GM19043 (cell line): Measurements from ENCODE around the gene LMBRD2.

Experiments
- ATAC-seq: cut with Tn5 transposase; IDR thresholded peaks from one replicate; pipeline ENCODE4 v1.9.1; 2021; ENCODE audit warnings: low read depth; ENCODE audit not compliant: unreplicated experiment

LMBRD2 gene

DNA sequence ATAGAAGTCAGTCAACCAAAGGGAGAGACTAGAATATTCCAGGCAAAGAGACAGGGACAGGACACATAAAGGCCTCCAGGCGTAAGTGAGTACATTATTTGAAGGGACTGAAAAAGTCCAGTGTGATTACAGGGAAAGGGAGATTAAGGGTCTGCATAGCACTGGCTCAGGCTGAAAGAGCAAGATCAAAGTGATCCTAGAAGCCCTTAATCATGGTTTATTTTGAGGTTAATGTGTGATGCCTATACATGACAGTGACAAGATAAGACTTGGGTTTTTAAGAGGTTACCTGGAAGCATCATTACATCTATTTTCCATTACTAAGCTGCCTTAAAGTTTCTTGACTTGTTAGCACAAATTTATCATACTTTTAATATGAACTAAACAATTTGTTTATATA lies 25.8 kb downstream of the LMBRD2 start:
- ATAC-seq, result no peak

DNA sequence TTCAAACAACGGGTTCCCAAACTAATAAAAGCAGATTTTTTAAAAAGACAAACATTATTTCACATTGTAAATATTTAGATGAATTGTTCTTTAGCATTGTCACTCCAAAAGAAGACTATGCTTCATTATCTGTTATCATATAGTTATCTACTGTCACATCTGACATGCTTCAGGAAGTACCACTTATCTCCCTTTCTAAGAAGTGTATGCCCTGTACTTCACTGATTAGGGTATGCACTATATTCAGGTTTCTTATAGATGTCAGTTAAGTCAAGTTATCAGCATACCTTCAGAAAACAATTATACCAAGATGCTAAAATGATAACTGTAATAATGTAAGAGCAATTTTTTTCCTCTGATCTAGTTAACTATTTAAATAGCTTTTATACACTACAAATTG lies 40.4 kb downstream of the LMBRD2 start:
- ATAC-seq, result no peak

DNA sequence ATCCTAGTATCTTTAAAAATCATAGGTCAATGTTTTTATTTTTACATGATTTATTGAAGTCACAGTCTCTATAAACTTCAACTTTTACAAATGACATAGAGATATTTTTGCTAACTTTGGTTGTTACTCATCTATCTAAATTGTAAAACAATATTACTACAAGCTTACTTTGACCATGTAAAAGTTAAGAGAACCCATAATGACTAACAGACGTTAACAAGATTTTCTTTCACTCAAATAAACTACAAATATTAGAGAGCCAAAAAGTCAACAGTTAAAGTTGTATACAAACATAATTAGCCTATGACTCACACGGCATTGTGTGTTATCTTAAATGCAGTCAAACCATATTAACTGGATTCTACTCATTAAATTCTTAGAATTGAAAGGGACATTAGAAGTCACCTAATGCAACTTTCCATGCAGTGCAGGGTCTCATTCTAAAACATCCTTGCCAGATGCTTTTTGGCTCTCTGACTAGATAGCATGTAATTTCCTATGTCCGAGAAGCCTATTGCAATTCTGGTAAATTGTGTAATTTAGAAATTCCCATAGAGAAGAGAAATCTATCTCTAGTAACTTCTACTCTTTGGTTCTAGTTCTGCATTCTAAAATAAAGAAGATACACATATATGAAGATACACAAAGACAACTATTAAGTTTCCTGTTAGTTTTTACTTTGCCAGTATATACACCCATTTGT lies 42.8 kb downstream of the LMBRD2 start:
- no peak for ATAC-seq

DNA sequence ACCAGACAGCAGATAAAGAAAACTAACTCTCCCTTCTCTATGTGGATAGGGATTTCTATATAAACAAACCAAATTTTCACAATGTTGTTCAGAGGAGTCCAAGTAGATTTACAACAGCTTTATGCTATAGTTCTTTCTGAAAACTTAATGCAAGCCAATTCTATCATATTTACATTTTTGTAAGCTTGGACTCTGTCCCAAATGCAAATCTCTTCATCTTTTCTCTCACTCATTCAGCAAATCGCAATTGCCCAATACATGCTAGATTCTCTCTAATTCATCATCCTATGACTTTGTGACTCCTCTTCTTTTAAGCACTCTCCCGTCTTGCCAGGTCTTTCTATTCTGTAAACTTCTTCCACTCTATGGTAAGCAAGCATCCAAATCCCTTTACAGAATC lies 45.9 kb downstream of the LMBRD2 start:
- ATAC-seq, result no peak

DNA sequence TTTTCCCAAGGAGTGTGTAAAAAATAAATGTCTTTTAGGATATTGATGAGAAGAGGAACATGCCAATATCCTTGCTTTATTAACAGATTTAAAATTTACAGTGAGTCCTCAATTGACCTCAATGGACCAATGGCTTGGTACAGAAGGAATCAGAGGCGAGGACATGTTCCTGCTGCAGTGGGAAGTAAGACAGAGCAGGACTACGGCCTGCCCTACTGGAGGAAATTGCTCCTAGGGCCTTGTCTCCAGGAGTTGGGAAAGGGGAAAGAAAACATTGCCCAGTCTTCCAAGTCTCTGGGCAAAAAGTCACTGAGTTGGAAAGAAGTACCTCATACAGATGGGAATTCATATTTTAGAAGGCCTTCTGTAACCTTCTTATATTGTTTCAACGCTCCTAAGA lies 51.9 kb downstream of the LMBRD2 start:
- ATAC-seq, result no peak

DNA sequence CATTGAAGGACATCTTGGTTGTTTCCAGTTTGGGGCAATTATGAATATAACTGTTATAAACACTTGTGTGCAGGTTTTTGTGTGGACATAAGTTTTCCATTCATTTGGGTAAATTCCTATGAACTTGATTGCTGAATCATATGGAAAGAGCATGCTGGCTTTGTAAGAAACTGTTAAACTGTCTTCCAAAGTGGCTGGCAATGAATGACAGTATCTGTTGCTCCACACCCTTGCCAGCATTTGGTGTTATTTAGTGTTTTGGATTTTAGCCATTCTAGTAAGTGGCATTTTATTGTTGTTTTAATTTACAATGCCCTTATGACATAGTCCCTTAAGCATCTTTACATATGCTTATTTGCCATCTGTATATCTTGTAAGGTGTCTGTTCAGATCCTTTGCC lies 55.2 kb downstream of the LMBRD2 start:
- ATAC-seq, result no peak

DNA sequence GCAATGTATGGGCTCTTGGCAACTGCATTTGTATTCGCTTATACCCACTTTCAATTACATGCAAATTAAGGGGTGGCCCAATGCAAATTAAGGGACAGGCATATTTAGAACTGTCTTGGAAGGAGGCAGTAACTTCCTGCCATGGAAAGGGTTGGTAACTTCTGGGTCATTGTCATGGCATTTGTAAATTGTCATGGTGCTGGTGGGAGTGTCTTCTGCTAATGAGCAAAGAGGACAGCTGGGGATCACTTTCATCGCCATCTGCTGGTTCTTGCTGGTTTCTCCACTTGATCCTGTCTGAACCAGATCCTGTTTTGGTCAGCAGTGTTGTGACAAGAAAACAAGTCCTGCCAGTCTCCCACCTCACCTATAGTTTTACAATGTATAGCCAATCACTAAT lies 61.7 kb downstream of the LMBRD2 start:
- ATAC-seq, result peak; percentile 70

DNA sequence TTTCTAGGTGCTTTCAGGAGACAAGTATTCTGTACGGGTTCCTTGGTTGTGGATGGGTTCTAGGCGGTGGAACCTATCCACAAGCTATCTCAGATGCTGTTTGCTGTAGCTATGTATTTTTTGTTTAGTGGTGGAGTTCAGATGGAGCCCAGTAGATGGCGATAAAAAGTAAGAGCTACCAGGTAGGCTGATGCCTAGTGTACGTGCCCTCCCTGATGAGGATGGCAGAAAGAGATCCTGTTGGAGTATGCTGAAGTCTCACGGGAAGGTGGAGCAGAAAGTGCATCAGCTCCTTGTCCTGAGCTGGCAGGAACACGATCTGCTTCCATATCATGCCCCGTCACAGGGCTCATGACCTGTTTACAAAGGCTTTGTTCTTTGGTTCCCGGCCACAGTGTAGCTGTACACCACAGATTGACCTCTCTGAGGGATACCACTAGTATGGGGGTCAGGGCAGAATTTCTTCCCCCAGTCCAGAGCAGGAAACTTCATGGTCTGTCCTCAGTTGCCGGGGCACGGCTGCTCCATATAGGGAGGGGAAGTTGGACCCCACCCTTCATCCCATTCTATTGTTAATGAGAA lies 72.4 kb downstream of the LMBRD2 start:
- peak; percentile 93 for ATAC-seq

DNA sequence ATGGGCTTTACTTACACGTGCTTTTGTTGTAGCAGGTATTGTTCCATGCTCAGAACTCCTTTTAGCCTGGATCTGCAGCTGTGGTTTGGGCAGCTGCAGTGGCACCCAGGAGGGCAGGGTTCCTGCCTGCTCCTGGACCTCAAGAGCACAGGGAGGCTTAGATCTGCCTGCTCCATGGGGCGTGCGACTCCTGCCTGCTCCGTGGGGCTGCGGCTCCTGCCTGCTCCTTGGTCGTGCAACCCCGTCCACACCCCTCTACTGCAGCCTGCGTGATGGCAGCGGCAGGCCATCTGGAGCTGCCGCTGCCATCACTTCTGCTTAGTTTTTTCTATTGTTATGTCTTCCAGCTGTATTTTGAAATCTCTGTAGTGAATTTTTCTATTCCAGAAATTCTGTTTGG lies 73.3 kb downstream of the LMBRD2 start:
- ATAC-seq, result no peak

DNA sequence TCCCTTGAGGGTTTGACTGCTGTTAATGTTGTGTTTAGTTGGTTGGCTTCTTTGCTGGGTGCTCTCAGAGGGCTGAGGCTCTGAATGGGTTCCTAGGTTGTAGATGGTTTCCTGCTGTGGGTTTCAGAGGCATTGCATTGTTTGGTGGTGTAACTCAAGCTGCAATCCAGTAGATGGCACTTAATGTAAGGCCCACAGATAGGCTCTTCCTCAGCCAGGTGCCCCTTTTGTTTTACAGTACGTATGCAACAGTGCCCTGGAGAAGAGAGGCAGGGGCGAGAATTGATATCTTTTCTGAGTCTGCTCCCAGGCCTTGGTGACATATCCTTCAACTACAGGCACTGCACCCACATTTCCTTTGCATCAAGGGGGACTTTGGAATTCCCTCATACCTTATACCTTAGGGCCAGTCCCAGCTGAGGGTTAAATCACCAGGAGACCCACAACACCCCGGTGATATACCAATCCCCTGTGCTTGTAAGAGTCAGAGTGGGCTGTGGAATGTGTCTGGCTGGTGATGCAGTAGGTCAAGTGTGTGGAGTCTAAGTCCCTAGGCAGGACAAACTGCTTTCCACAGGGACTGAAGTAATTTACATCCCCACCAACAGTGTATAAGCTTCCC lies 78.0 kb downstream of the LMBRD2 start:
- ATAC-seq, result peak; percentile 85

DNA sequence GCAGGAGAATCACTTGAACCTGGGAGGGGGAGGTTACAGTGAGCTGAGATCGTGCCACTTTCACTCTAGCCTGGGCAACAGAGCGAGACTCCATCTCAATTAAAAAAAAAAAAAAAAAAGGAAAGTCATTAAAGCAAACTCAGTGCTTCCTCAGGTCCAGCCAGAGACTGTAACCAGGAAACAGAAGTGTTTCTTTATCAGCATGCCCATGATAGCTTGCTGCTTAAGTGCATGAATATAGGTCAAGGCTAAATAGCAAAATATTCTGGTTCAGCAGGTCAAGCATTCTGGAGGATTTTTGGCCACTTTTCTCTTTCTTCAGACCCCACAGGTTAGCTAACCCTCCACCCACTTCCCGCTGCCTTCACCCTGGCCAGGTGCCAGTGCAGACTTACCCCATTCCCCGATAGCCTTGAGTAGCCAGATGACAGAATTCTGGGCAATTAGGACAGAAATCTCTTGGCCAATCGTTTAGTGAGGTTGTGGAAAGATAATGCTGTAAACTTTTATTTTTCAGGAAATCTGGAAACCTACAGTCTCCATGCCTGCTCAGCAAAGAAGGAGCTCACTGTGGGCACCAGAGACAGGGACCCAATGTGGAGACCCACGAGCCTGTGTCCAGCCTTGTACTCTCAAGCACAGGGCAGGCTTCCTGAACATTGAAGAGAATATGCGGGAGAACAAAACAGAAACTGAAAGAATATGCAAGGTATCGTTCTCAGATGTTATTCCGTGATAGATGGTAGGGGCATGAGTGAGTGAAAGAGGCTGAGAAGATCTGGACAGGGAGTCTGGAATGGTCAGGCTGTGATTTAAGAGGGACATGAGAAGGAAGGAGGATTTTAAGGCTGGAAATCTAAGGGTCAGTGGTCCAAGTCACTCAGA lies 80.8 kb downstream of the LMBRD2 start:
- peak; percentile 55 for ATAC-seq

DNA sequence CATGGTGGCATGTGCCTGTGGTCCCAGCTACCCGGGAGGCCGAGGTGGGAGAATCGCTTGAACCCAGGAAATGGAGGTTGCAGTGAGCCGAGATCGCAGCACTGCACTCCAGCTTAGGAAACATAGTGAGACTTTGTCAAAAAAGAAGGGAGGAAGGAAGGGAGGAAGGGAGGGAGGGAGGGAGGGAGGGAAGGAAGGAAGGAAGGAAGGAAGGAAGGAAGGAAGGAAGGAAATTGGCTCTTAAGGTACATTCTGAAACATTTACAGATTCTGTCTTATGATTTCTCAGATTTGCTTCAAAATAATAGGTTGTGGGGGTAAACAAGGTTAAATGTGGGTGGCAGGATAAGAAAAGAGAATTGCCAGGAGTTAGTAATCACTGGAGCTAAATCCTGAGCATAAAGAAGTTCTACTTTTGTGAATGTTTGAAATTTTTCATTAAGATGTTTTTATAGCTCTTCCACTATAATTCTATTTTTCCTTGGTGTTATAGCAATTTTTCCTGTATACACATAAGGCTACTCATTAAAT lies 82.9 kb downstream of the LMBRD2 start:
- no peak for ATAC-seq

DNA sequence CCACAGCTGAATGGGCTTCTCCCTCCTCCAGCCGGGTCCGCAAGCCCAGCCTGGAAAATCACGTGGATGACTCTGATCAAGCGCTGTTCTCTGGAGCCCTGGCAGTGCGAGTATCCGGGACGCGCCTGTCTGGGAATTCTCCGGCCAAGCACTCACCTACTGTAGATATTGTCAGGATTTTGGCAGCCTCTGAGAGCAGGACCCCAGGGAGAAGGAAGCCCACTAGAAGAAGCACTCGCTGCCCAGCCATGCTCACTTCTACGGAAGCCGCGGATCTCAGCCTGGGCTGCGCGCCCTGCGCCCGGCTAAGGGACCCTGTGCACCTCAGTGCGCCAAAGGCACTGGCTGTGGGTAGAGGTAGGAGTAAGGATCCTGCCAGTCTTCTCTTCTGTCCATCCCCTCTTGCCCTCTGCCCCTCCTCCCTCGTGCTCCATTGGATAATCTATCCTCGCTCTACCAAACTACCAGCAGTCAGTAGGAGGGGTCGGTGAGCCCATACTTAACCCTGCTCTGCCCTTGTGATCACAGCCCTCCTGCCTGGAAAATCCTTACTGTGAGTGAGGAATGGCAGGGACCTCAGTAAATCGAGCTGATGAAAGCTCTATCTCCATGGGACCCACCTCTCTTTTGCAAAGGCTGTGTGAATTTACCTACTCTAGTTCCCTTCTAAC lies 85.0 kb downstream of the LMBRD2 start, which contains the start of gene UGT3A2:
UGT3A2 (minus strand) TSS at position 343 of the 671 bp plus-strand sequence; CDS start at position 250, 93 bp downstream.
- no peak for ATAC-seq

DNA sequence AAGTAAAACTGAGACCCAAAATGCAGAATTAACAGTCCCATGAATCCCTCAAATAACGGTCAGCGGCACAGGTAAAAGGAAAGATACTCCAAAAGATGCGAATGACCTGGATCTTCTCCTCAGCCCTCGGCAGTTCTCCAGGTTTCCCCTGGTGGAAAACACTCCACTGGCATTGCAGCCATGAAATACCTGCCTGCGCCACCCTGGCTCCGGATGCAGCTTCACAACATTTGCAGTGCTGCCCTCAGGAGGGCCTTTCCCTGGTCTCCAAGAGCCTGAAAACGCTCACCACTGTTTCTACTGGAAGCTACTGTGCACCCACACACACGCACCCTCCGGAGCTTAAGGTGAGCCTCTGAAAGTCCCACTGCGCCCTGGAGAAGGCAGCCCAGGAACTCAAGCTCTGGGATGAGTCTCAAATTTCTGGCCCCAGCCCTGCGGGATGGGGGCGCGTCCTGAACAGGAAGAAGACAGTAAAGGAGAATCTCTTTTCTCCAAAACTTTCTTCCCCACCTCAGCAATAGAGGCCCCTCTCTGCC lies 85.6 kb downstream of the LMBRD2 start:
- no peak for ATAC-seq

DNA sequence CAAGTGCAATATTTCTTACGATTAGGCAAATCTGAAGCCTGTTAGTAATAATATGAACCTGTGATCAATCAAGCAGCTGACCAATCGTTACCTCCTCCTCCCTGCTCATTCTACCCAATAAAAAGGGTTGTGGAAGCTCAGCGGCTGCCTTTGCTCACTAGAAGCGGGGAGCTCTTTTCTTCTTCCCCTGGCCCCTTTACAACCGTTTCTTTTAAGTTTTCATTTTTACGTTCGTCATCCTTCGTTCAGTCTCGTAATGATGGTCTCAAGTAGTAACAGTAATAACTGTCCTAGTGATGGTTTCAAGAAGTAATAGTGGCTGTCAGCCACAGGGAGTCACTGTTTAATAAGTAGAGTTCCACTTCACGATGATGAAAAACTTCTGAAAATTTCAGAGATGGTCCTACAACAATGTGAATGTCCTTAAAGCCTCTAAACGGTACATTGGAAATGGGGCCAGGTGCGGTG lies 91.2 kb downstream of the LMBRD2 start:
- ATAC-seq, result no peak

DNA sequence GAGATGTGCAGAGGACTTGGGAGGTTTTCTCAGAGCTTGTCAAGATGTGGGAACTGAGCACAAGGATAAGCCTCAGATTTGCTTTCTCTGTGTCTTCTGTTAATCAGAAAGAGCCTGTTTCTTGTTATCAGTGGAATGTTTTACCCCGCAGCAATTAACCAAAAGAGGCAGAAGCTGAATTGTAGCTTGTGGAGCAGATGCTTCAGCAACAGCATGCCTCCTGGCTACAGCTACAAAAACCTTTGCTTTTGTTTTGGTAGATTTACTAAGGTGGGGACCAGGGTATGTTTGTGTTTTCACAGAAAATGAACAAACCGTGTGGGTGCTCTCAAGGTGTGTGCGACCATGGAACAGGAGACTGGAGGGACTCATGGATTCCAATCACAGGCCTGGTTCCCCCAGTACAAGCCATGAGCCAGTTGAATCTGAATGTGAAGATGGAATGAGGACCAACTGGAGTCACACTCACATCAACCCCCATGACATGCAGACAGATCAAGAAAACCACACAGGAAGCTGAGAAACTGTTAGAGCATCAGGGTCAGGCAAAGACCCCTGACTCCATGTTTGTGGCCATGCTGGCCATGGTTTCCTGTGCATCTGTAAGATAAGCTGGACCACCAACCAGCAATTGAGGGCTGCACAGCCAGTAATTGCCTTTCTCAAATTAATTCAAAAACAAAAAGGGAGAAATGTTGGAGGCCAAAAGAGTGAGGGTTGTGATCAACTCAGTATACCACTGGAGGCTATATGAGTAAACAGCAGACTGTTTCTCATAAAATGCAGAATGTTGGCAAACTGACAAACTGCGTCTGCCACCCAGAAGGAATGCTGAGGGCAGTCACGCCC lies 91.9 kb downstream of the LMBRD2 start:
- ATAC-seq, result no peak

DNA sequence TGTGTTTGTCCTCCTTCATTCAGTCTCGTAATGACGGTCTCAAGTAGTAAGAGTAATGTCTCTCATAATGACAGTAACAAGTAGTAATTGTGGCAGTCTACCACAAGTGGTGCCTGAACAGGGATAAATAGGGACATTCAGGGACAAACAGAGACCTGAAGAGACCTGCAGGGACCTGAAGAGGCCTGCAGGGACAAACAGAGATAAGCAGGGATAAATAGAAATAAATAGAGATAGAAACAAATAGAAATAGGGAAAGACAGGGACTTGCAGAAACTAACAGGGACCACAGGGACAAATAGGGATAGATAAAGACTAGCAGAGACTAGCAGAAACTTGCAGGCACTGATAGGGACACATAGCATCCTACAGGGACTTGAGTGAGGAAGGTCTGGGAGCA lies 92.9 kb downstream of the LMBRD2 start:
- ATAC-seq, result no peak

DNA sequence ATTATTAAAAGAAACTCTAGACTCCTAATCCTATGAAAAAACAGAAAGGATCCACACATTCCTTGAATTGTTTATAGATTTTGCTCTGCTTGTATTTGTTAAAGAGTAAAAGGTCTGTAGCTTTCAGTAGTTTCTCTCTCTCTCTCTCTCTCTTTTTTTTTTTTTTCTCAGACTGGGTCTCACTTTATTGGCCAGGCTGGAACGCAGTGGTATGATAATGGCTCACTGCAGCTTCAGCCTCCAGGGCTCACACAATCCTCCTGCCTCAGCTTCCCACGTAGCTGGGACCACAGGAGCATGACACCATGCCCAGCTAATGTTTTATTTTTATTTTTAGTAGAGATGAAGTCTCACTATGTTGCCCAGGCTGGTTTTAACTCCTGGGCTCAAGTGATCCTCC lies 94.3 kb downstream of the LMBRD2 start:
- ATAC-seq, result no peak

DNA sequence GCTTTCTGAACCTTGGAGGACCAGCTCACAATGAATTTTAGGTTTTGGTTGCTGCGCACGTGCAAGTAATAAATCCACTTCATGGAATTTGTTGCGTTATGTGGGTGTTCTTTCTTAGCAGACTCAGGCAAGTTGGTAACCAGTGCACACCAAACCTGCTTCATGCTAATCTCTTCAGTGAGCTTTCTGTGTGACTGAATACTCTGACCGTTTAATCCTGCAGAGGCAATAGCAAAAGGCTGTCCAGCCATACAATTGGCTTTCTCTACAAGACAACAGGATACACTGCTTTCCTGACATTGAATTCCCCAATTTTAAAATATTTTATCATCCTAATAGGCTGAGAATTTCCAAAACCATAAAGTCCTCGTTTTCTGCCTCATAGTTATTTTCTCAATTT lies 95.3 kb downstream of the LMBRD2 start:
- ATAC-seq, result no peak
